Kidney (tissue), 14 donors: ENCODE results near the gene ZNF121. TPM values are rescaled to one million over a fixed set of nuclear protein-coding genes. Genes with fewer than 3 reads are reported as not detected.
A peak's percentile ranks its signal among the peaks of the same experiment; 100 is the strongest.

Experiments
- DNase-seq, 5 donors: peaks; one replicate each; pipeline ENCODE4 v3.0.0-alpha.2; 2013 to 2020
- FAIRE-seq: peaks from 2 replicates; lab custom pipeline; 2012; peaks lifted over from hg19 to GRCh38; lab: Jason Lieb, UNC
- H3K27ac ChIP-seq, 2 donors: one replicate each; pipeline ENCODE4 v1.7.0; 2013; ENCODE audit warnings: low read depth in 2 of 2, low read length in 2 of 2, inconsistent platforms in 1 of 2
- H3K27me3 ChIP-seq: one replicate; pipeline ENCODE4 v1.7.1; 2013; ENCODE audit warnings: low read length, inconsistent platforms; ENCODE audit not compliant: control insufficient read depth, insufficient read depth
- H3K36me3 ChIP-seq, 3 donors: one replicate each; pipeline versions ENCODE4 v1.7.0 to v1.7.1; 2013; ENCODE audit warnings: low read length in 3 of 3, control low read depth in 1 of 3, inconsistent platforms in 1 of 3; ENCODE audit not compliant: insufficient read depth in 3 of 3, control insufficient read depth in 2 of 3
- H3K4me1 ChIP-seq, 3 donors: one replicate each; pipeline versions ENCODE4 v1.7.0 to v1.7.1; 2013; ENCODE audit warnings: low read length in 3 of 3, inconsistent platforms in 1 of 3, low read depth in 1 of 3; ENCODE audit not compliant: control insufficient read depth in 2 of 3, insufficient read depth in 2 of 3
- H3K4me3 ChIP-seq, 3 donors: one replicate each; pipeline versions ENCODE4 v1.7.0 to v1.8.1; 2013; ENCODE audit warnings: low read length in 3 of 3, control low read depth in 1 of 3, inconsistent platforms in 1 of 3
- H3K9ac ChIP-seq, 3 donors: one replicate each; pipeline versions ENCODE4 v1.7.0 to v1.7.1; 2013; ENCODE audit warnings: low read length in 3 of 3, control low read depth in 1 of 3, inconsistent platforms in 1 of 3
- H3K9me3 ChIP-seq, 3 donors: one replicate each; pipeline versions ENCODE4 v1.7.0 to v1.7.1; 2013; ENCODE audit warnings: low read length in 3 of 3, control low read depth in 1 of 3, inconsistent platforms in 1 of 3; ENCODE audit not compliant: control insufficient read depth in 2 of 3, insufficient read depth in 1 of 3
- CTCF ChIP-seq: IDR thresholded peaks from 3 replicates; pipeline ENCODE4 v1.5.1; 2012; ENCODE audit warnings: mild to moderate bottlenecking, moderate library complexity, borderline replicate concordance; ENCODE audit not compliant: insufficient read depth; ENCODE audit errors: extremely low read depth
- intact Hi-C: fragments of 100-400 bp; cut with DNase I; formaldehyde crosslinking; loops from one replicate; pipeline ENCODE4 v1.11.1; 2022
- polyA plus RNA-seq: library from polyadenylated mRNA; stranded (reverse); fragments of 350-450 nt; fragmentation: Illumina TruSeq; extraction: RNeasy Lipid Tissue Mini Kit (QIAGEN cat#74804); gene quantifications from one replicate; pipeline ENCODE4 v1.2.3, GENCODE V29; 2014; ENCODE audit warnings: low read depth, low replicate concordance; ENCODE audit not compliant: insufficient read depth
- total RNA-seq: library from RNA; stranded (reverse); fragmentation: NEBNext Ultra II Directional; extraction: Animal tissue kit (Norgen Biotek cat#: 25700); gene quantifications from one replicate; pipeline ENCODE4 v1.2.1, GENCODE V29; 2021
- donor health status: control.
- donor health status: control.
- donor health status: control.
- donor health status: control.
- donor health status: control.
- donor health status: DM: yes; HTN: yes; CAD: no.
- donor health status: Normal renal cell carcinoma (clear cell type).

Gene ZNF121
- total and polyA plus RNA-seq, 2 donors from 2014 or later: 2.8 to 40.3 TPM

GRCh38 chr19:9523885-9524474 lies 60.3 kb downstream of the ZNF121 start:
- TF ChIP-seq CTCF: no peak
- H3K4me3 ChIP-seq: peak overlapping the region in 1 of 3 donors; percentile 20
- intact Hi-C loops: no loop called here
- DNase-seq (no peak), FAIRE-seq (no peak)
- H3K36me3 ChIP-seq: peaks cover 16 to 28% (median 22%) of the 10 kb centered on the region in 3 donors
- no peaks in the 10 kb centered on the region for H3K27me3 ChIP-seq
- H3K9me3 ChIP-seq: peaks cover 17 to 89% (median 43%) of the 10 kb centered on the region in 3 donors
- no peak overlapping the region for H3K27ac ChIP-seq
- H3K9ac ChIP-seq: no peak overlapping the region
- H3K4me1 ChIP-seq: no peaks in the 10 kb centered on the region

Other genes with a start within 250 kb of the ZNF121 start
- 1.8 TPM for gene ZNF177, start 221.5 kb downstream of the ZNF121 start, total RNA-seq
- 5.7 TPM for gene ZNF177, start 221.5 kb downstream of the ZNF121 start, polyA plus RNA-seq
- 31.4 TPM for gene ZNF266, start 148.9 kb downstream of the ZNF121 start, total RNA-seq
- 8.4 TPM for gene ZNF266, start 148.9 kb downstream of the ZNF121 start, polyA plus RNA-seq
- gene ZNF560, start 85.9 kb downstream of the ZNF121 start, total RNA-seq: not detected
- not detected for gene ZNF560, start 85.9 kb downstream of the ZNF121 start, polyA plus RNA-seq
- 22.9 TPM for gene ZNF426, start 45.9 kb downstream of the ZNF121 start, total RNA-seq
- gene ZNF426, start 45.9 kb downstream of the ZNF121 start, polyA plus RNA-seq: 2.9 TPM
- 35.5 TPM for gene ZNF561, start 36.7 kb upstream of the ZNF121 start, total RNA-seq
- gene ZNF561, start 36.7 kb upstream of the ZNF121 start, polyA plus RNA-seq: 13.3 TPM
- gene ZNF562, start 90.6 kb upstream of the ZNF121 start, total RNA-seq: 37.6 TPM
- 4.9 TPM for gene ZNF562, start 90.6 kb upstream of the ZNF121 start, polyA plus RNA-seq
- 17.7 TPM for gene ZNF846, start 184.2 kb upstream of the ZNF121 start, total RNA-seq
- gene ZNF846, start 184.2 kb upstream of the ZNF121 start, polyA plus RNA-seq: 5.8 TPM
- 22.2 TPM for gene FBXL12, start 234.6 kb upstream of the ZNF121 start, total RNA-seq
- 12.7 TPM for gene FBXL12, start 234.6 kb upstream of the ZNF121 start, polyA plus RNA-seq
- gene UBL5, start 243.4 kb upstream of the ZNF121 start, total RNA-seq: 322 TPM
- gene UBL5, start 243.4 kb upstream of the ZNF121 start, polyA plus RNA-seq: 968 TPM